Measurements from ENCODE around the gene ELMO3. TPM values are rescaled to one million over a fixed set of nuclear protein-coding genes. Genes with fewer than 3 reads are reported as not detected.
A peak's percentile ranks its signal among the peaks of the same experiment; 100 is the strongest.

Gene ELMO3
- total and polyA plus RNA-seq, 2 of the 13 experiments (the other 11 are each of a cell fraction or from before 2014, with no cell fraction given), result 2.6 to 4.0 TPM

- TF ChIP-seq ZNF569 (CRISPR knock-in tag; IDR thresholded peaks at IDR 0.05; ENCODE audit: borderline replicate concordance) (no peak), ZNF761 (CRISPR knock-in tag; conservative IDR thresholded peaks at IDR 0.05) (0 out of 2 replicates have a peak, but pooled peaks have one; percentile 37), ZNF800 (CRISPR knock-in tag; IDR thresholded peaks at IDR 0.05) (peak; percentile 73; the same call in 1 of the 2 replicates), GFI1 (CRISPR knock-in tag; IDR thresholded peaks at IDR 0.05; ENCODE audit: borderline replicate concordance) (no peak; the same call in 1 of the 2 replicates), CREB1 (IDR thresholded peaks at IDR 0.05) (no peak), CREB1 (CRISPR knock-in tag; IDR thresholded peaks at IDR 0.05) (no peak), SNAPC4 (CRISPR knock-in tag; IDR thresholded peaks at IDR 0.05) (no peak), ZNF205 (CRISPR knock-in tag; IDR thresholded peaks at IDR 0.05) (peak; percentile 66), SNAI1 (CRISPR knock-in tag; IDR thresholded peaks at IDR 0.05; ENCODE audit: borderline replicate concordance) (no peak), ZSCAN31 (CRISPR knock-in tag; IDR thresholded peaks at IDR 0.05; ENCODE audit: low read depth) (0 out of 2 replicates have a peak, but pooled peaks have one; percentile 47), U2AF2 (IDR thresholded peaks at IDR 0.05; ENCODE audit: low read depth, low read length) (no peak), RNF219 (CRISPR knock-in tag; IDR thresholded peaks at IDR 0.05) (no peak), CBX5 (CRISPR knock-in tag; IDR thresholded peaks at IDR 0.05; ENCODE audit: borderline replicate concordance) (no peak), TBX3 (IDR thresholded peaks at IDR 0.05; ENCODE audit: borderline replicate concordance) (no peak)
- TF ChIP-seq, protein P1, sequence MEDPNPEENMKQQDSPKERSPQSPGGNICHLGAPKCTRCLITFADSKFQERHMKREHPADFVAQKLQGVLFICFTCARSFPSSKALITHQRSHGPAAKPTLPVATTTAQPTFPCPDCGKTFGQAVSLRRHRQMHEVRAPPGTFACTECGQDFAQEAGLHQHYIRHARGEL (CRISPR knock-in tag; IDR thresholded peaks at IDR 0.05), result peak; percentile 78; the same call in 1 of the 2 replicates
- TF ChIP-seq, protein P2, sequence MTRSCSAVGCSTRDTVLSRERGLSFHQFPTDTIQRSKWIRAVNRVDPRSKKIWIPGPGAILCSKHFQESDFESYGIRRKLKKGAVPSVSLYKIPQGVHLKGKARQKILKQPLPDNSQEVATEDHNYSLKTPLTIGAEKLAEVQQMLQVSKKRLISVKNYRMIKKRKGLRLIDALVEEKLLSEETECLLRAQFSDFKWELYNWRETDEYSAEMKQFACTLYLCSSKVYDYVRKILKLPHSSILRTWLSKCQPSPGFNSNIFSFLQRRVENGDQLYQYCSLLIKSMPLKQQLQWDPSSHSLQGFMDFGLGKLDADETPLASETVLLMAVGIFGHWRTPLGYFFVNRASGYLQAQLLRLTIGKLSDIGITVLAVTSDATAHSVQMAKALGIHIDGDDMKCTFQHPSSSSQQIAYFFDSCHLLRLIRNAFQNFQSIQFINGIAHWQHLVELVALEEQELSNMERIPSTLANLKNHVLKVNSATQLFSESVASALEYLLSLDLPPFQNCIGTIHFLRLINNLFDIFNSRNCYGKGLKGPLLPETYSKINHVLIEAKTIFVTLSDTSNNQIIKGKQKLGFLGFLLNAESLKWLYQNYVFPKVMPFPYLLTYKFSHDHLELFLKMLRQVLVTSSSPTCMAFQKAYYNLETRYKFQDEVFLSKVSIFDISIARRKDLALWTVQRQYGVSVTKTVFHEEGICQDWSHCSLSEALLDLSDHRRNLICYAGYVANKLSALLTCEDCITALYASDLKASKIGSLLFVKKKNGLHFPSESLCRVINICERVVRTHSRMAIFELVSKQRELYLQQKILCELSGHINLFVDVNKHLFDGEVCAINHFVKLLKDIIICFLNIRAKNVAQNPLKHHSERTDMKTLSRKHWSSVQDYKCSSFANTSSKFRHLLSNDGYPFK (CRISPR knock-in tag; IDR thresholded peaks at IDR 0.05; ENCODE audit: borderline replicate concordance), result no peak
Observed at GRCh38 chr16:67164599-67165061, 34.3 kb upstream of the ELMO3 start, which contains the start of gene HSF4 (continued).

All from HepG2 (cell line).